Activated naive CD4-positive, alpha-beta T cell treated with anti-CD3 and anti-CD28 coated beads, Interleukin-2, amount 50 U/mL, for 24 hours (primary cell): ENCODE measurements around the gene FBLN1.

Experiments used
- H3K27ac Mint-ChIP-seq: one replicate; pipeline ENCODE4 v1.8.0; 2021; ENCODE audit warnings: mild to moderate bottlenecking, mixed read lengths
- H3K27me3 Mint-ChIP-seq: one replicate; pipeline ENCODE4 v1.8.0; 2021; ENCODE audit warnings: mixed read lengths
- H3K36me3 Mint-ChIP-seq: one replicate; pipeline ENCODE4 v1.8.0; 2021; ENCODE audit warnings: mixed read lengths
- H3K4me1 Mint-ChIP-seq: one replicate; pipeline ENCODE4 v1.8.0; 2021; ENCODE audit warnings: mixed read lengths
- H3K4me3 Mint-ChIP-seq: one replicate; pipeline ENCODE4 v1.8.0; 2021; ENCODE audit warnings: mild to moderate bottlenecking, mixed read lengths
- H3K9me3 Mint-ChIP-seq: one replicate; pipeline ENCODE4 v1.8.0; 2021; ENCODE audit warnings: mixed read lengths

FBLN1 gene

DNA sequence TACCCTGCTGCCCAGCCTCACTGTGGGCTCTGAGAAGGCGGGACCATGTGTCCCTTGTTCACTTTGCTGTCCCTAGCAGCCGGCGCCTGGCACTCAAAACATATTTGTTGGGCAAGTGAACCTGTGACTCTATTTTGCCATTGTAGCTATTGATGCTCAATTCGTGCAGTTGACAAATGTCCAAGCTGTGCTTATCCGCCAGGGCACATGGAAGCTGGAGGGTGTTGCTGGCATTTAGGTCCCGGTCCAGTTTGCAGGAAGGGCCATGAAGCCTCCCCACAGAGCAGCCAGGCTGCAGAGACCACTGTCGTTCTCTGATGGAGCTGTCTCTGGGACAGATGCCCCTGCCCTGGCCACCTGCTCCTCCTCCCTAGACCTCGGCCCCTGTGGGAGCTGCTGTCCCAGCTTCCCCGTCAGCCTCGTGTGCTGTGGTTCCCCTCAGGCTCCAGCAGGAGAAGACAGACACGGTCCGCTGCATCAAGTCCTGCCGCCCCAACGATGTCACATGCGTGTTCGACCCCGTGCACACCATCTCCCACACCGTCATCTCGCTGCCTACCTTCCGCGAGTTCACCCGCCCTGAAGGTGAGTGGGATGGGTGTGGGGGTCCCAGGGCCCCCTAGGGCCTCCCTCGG lies 71.5 kb downstream of the FBLN1 start:
- Mint-ChIP-seq H3K4me1 (no peaks in the 10 kb centered on the region), H3K27me3 (peaks cover 4% of the 10 kb centered on the region), H3K36me3 (peaks cover 3% of the 10 kb centered on the region), H3K4me3 (no peak overlapping the region), H3K9me3 (peaks cover 6% of the 10 kb centered on the region), H3K27ac (no peak overlapping the region)

DNA sequence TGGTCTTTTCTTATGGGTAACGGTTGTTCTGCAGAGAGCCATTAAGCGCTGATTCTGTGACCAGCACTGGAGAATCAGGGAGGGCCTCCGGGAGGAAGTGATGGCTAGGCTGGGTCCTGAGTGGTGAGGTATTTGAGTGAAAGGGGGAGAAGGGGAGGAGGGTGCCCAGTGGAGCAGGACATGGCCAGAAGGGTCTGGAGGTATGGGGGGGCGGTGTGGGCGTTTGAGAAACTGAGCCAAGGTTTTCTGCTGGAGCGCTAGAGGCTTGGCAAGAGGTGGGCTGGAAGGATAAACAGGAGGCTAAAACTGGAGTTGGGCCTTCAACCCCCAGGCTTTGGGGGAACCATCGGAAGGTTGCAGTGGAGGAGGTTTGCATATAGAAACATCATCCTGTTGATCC lies 72.5 kb downstream of the FBLN1 start:
- peaks cover 4% of the 10 kb centered on the region for H3K27me3 Mint-ChIP-seq
- H3K36me3 Mint-ChIP-seq, result peaks cover 3% of the 10 kb centered on the region
- no peaks in the 10 kb centered on the region for H3K4me1 Mint-ChIP-seq
- H3K27ac Mint-ChIP-seq, result no peak overlapping the region
- H3K9me3 Mint-ChIP-seq, result peaks cover 6% of the 10 kb centered on the region
- no peak overlapping the region for H3K4me3 Mint-ChIP-seq

DNA sequence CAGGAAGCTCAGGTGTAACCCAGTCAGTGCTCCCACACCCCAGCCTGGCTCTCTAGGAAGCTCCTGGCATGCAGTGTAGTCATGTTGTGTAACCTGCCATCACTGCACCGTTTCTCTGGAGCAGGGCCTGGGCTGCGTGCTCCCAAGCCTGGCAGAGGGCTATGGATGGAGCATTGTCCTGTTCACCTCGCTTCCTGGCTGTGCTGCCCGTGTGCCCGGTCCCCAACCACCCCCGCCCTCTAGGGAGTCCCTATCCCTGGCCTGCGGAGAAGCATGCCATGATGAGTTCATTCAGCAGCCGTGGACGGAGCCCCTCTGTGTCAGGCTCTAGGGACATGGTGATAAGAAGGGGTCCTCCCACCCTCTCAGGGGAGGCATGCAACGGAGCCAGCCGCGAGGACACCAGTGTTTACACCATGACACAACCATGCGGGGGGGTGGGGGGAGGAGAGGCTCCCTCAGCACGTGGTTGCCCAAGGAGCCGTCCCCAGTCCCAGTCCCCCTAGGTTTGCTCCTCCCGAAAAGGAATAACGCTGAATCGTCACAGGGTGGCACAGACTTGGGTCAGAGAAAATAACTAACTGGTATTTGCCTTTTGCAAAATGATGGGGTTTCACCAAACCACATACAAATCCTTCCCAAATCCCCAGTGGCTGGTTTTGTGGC lies 73.1 kb downstream of the FBLN1 start:
- H3K27me3 Mint-ChIP-seq, result peaks cover 3% of the 10 kb centered on the region
- H3K36me3 Mint-ChIP-seq, result no peaks in the 10 kb centered on the region
- peaks cover under 1% of the 10 kb centered on the region for H3K9me3 Mint-ChIP-seq
- no peaks in the 10 kb centered on the region for H3K4me1 Mint-ChIP-seq
- H3K4me3 Mint-ChIP-seq, result no peak overlapping the region
- H3K27ac Mint-ChIP-seq, result no peak overlapping the region

DNA sequence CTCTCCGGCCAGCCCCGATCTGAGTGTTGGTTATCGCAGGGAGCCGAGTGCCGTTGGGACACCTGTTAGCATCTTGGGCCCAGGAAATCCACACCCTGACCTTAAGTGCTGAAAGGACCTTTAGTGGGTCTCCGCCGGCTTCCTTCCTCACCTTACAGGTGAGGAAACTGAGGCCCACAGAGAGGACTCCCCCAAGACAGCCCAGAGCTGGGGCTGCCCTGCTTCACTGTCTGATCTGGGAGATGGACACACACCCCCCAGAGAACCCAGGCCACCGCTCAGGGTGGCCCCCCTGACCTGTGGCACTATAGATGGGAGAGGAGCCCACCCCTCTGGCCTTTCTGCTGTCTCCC lies 73.6 kb downstream of the FBLN1 start:
- no peaks in the 10 kb centered on the region for H3K36me3 Mint-ChIP-seq
- peaks cover 3% of the 10 kb centered on the region for H3K27me3 Mint-ChIP-seq
- H3K4me3 Mint-ChIP-seq, result no peak overlapping the region
- no peak overlapping the region for H3K27ac Mint-ChIP-seq
- no peaks in the 10 kb centered on the region for H3K4me1 Mint-ChIP-seq
- H3K9me3 Mint-ChIP-seq, result no peaks in the 10 kb centered on the region

DNA sequence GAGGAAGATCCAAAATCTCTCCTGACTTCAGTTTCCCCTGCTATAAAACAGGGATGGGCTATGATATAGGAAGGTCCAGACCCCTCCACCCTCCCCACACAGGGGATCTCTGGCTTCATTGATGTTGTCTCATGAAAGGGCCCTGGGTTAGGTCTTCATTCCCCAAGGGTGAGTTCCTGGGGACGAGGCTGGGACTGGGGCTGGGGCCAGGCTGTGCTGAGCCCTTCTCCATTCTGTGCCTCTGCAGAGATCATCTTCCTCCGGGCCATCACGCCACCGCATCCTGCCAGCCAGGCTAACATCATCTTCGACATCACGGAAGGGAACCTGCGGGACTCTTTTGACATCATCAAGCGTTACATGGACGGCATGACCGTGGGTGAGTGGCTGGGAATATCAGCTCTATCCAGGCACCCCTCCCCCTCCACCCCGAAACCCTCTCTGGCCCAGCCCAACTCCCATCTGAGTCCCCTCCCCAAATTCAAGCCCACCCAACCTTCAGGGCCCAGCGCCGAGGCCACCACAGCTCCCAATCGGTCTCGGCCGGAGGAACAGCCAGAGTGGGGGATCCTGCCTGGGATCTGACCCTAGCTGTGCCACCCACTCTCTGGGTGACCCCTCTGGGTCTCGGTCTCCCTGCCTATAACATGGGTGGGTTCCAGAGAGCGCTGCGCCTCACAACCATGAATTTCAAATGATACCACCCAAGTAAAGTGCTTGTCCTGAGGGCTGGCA lies 74.2 kb downstream of the FBLN1 start:
- H3K4me3 Mint-ChIP-seq, result no peak overlapping the region
- H3K27ac Mint-ChIP-seq, result no peak overlapping the region
- peaks cover 3% of the 10 kb centered on the region for H3K27me3 Mint-ChIP-seq

DNA sequence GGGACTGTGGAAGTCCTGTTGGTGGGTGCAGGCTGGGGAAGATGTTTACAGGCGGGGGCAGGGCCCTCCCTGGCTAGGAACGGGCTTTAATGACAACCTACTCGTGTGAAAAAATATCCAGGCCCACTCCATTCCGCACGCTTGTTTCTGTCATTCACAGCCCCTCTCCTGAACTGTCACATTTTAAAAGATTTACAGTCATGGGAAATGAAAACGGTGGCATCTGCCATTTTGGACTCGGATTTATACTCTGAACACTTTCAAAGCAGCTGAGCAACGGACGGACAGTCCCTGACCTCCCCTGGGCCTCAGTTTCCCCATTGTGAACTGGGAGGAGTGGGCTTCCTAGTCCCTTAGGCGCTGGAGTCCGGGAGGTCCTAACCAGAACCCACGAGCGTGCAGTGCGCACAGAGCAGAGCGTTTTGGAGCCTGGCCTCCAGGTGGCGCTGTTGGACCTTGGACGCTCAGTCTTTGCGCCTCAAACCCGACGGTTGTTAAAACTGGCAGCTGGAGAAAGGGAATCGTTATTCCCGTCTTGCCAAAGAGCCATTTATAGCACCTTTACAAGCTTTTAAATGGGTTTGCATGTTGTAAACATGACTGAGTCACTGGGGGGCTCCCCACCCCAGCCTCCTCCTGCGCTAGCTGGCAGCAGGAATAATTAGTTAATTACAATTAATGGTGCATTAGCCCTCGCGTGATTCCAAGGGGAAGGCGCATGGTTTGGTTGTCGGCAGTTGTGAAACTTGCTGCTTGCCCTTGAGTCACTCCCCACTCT lies 75.3 kb downstream of the FBLN1 start:
- peaks cover 3% of the 10 kb centered on the region for H3K27me3 Mint-ChIP-seq
- no peaks in the 10 kb centered on the region for H3K36me3 Mint-ChIP-seq
- H3K9me3 Mint-ChIP-seq, result no peaks in the 10 kb centered on the region
- H3K27ac Mint-ChIP-seq, result no peak overlapping the region
- no peak overlapping the region for H3K4me3 Mint-ChIP-seq
- peaks cover 3% of the 10 kb centered on the region for H3K4me1 Mint-ChIP-seq

More for the DNA sequence above, 74.2 kb downstream of the FBLN1 start:
- no peaks in the 10 kb centered on the region for H3K9me3 Mint-ChIP-seq
- no peaks in the 10 kb centered on the region for H3K36me3 Mint-ChIP-seq
- H3K4me1 Mint-ChIP-seq, result no peaks in the 10 kb centered on the region

DNA sequence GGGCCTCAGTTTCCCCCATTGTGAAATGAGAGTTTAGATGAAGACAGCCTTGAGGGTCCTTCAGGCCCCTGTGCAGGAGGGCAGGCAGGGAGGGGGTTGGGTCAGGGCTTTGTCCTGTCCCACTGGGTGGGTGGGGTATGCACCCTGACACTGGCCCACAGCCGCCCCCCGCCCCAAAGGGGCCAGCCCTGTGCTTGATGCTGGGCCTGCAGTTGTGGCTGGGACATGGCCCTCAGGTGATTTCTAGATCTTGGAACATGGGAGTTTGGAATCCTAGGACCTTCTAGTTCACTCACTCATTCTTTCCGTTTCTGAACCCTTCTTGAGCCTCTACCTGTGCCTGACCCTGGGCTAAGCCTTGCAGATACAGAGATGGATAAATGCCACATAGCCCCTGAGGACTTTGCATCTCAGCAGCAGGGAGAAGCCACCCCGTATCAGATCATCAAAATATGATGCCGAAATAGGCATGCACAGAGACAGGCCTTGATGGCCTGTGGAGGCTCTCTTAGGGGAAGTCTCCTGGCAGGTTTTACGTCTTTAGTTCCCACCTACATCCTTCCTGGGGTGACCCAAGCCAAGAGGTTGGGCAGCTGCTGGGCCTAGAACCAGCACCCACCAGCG lies 76.0 kb downstream of the FBLN1 start:
- H3K27me3 Mint-ChIP-seq, result peaks cover 3% of the 10 kb centered on the region
- no peaks in the 10 kb centered on the region for H3K36me3 Mint-ChIP-seq
- H3K4me1 Mint-ChIP-seq, result peaks cover 8% of the 10 kb centered on the region
- no peaks in the 10 kb centered on the region for H3K9me3 Mint-ChIP-seq
- no peak overlapping the region for H3K4me3 Mint-ChIP-seq
- no peak overlapping the region for H3K27ac Mint-ChIP-seq

DNA sequence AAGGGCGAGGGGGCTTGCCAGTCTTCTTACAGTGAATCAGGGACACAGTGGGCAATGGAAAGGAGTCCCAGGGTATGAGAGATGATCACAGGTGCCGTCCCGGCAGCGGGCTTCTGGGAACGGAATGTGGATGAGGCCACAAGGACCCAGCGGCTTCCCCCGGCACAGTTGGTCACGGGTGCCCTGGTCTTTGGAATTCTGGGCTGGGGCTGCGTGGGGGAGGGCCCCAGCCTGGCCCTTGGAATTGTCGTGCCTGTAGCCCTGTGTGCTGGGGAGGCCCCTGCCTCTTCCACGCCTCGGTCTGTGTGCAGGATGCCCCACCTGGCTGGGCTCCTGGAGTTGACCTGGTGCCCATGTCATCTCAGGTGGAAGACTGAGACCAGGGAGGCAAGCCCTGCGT lies 76.6 kb downstream of the FBLN1 start:
- Mint-ChIP-seq H3K4me1 (peaks cover 9% of the 10 kb centered on the region), H3K27me3 (peaks cover 3% of the 10 kb centered on the region), H3K27ac (no peak overlapping the region), H3K36me3 (no peaks in the 10 kb centered on the region), H3K4me3 (no peak overlapping the region), H3K9me3 (no peaks in the 10 kb centered on the region)

DNA sequence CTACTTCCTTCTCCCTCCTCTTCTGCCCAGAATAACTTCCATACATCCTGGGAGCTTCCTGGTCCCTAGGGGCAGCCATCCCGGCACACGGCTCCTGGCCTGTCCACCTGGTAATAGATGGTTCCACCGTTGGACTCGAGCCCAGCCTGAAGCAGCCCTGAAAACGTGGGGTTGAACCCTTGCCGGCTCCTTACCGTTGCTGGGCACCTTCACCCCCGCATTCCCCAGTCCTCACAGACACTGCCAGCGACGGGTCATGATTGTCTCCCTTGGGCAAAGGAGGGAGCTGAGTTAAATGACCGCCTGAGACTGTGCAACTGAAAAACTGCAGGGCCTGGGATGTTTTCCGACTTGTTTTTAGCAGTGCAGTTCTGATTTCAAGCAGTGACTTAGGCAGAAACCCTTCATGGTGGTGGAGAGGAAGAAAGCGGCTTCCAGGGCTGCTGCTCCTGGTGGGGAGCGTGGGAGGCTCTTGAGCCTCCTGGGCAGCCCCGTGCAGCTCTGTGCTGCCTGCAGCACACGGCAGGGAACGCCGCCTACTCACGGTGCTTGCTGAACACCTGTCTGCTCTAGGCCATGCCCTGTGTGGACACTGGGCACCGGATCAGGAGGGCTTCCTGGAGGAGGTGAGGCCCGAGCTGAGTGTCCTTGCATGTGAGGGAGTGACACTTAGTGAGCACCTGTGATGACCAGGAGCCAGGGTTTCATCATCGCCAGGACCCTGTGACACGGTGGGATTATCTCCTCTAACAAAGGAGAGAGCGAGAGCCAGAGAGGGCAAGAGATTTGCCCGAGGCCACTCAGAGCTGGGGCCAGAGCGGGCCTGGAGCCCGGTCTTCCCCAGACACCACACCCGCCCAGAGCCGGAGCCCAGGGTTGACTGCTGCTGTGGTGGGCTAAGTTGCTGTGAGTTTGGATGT lies 77.4 kb downstream of the FBLN1 start:
- Mint-ChIP-seq H3K4me3 (no peak overlapping the region), H3K27me3 (peaks cover 3% of the 10 kb centered on the region), H3K36me3 (no peaks in the 10 kb centered on the region), H3K9me3 (no peaks in the 10 kb centered on the region), H3K4me1 (peaks cover 9% of the 10 kb centered on the region), H3K27ac (no peak overlapping the region)

DNA sequence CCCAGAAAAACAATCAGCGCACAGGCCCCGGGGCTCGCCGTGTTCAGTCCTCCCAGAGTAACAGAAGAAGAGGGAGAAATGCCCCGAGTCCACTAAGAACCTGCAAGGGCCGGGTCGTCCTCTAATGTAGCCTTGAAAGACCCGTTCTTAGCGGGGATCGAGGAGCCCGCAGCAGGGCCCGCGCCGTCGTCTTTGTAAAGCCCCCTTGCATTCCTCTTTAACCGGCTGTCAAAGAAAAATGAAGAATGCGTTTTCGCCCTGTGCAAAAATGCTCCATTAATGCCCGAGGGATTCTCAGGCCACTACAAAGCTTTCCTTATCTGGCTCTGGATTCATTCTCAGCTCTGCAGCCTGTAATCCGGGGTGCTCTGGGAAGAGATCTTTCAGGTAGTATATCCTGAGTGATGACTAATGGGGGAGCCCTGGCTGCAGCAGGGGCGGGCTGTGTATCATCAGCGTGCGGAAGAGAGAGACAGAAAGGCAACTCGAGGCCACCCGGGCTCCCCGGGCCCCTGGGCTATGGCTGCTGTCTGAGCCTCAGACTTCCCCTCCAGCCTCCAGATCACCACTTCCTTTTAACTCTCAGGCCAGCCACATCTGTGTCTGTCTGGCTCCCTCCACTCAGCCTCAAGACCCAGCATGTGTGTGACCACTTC lies 78.2 kb downstream of the FBLN1 start:
- no peaks in the 10 kb centered on the region for H3K36me3 Mint-ChIP-seq

DNA sequence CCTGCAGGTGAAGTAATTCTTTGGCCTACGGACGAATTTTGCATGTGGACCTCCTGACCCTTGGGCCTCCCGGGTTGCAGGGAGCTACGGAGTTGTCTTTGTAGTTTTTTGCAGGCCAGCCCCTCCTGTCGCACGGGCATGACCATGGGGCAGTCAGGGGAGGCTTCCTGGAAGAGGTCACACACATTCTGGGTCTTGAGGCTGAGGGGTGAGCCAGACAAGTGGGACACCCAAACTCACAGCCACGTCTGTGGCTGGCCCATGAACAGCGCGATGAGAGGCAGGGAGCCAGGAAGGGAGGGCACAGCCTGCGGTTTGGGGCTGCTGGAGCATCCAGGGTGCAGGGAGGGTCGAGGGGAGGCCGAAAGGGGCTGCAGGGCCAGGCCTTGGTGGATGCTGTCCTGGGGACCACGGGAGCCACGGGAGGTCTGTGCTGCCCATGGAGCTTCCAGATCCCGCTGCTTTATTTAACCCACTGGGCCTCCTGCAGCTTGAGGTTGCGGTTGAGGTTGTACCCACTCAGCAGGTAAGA lies 78.9 kb downstream of the FBLN1 start:
- Mint-ChIP-seq H3K27me3 (peaks cover 3% of the 10 kb centered on the region), H3K36me3 (no peaks in the 10 kb centered on the region), H3K9me3 (no peaks in the 10 kb centered on the region), H3K4me3 (no peak overlapping the region), H3K4me1 (peaks cover 9% of the 10 kb centered on the region), H3K27ac (no peak overlapping the region)

More for the DNA sequence above, 78.2 kb downstream of the FBLN1 start:
- Mint-ChIP-seq H3K9me3 (no peaks in the 10 kb centered on the region), H3K4me1 (peaks cover 9% of the 10 kb centered on the region), H3K27ac (no peak overlapping the region), H3K27me3 (peaks cover 3% of the 10 kb centered on the region), H3K4me3 (no peak overlapping the region)

DNA sequence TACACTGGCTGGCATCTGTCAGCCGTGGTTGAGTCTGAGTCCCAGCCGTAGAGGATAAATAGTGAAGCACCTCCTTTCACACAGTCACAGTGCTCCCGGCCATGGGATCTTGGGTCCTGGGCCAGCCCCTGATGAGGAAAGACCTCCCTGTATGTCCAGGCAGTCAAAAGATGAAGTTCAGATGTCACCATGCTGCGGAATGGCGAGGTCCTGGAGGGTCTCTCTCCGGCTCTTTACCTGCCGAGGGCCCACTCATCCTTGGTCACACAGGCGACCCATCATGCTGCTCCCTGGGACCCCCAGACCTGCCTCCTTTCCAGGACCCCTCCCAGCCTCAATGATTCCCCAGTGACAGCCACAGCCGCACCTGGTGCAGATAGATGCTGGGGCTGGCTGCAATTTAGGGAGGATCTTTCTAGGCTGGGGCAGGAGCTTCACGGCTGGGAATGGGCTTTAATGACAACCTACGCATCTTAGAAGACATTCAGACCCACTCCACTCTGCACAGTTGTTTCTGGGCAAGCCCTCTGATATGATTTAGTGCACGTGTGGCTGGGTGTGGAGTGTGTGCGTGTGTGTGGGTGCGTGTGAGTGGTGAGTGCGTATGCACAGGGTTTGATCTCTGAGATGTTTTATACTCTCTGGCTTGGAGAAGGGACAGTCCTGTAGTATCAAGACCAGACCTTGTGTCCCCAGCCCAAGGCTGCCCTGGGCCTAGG lies 79.7 kb downstream of the FBLN1 start:
- H3K36me3 Mint-ChIP-seq, result no peaks in the 10 kb centered on the region
- H3K9me3 Mint-ChIP-seq, result no peaks in the 10 kb centered on the region
- H3K27ac Mint-ChIP-seq, result no peak overlapping the region
- no peak overlapping the region for H3K4me3 Mint-ChIP-seq
- peaks cover 9% of the 10 kb centered on the region for H3K4me1 Mint-ChIP-seq
- H3K27me3 Mint-ChIP-seq, result peaks cover under 1% of the 10 kb centered on the region

DNA sequence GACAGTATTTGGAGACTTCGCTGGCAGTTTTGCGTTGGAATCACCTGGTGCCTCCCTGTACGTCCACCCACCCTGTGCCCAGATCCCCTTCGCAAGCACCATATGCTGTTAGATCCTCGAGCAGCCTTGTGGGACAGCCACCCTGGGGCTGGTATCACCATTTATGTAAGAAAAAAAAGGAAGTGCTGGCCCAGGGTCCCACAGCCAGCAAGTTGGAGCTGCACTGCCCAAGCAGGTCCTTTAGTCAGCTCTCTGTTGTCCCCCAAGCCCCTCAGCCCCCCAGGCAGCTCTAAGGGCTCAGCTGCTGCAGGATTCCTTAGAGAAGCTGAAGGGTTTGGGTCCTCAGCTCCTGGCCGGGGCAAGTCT lies 80.3 kb downstream of the FBLN1 start:
- Mint-ChIP-seq H3K27ac (no peak overlapping the region), H3K4me3 (no peak overlapping the region), H3K9me3 (no peaks in the 10 kb centered on the region), H3K27me3 (peaks cover 2% of the 10 kb centered on the region), H3K36me3 (no peaks in the 10 kb centered on the region), H3K4me1 (peaks cover 9% of the 10 kb centered on the region)
